Body of pancreas (tissue), 4 donors: ENCODE measurements around the gene ADD1.

Experiments used
- CTCF ChIP-seq, 7 experiments: fragments of 450-650 bp in 4 of 7; fragments of 200-600 bp in 3 of 7; sonication (generic) in 3 of 7; IDR thresholded peaks; one replicate each; pipeline ENCODE4 v1.5.1; 2016 to 2019; ENCODE audit warnings: antibody characterized with exemption in 7 of 7
- POLR2A ChIP-seq, 3 donors: fragments of 450-650 bp; IDR thresholded peaks; one replicate each; pipeline ENCODE4 v1.6.1; 2016; ENCODE audit warnings: antibody characterized with exemption in 3 of 3, mild to moderate bottlenecking in 2 of 3

GRCh38 chr4:2937986-2938385 lies 94.3 kb downstream of the ADD1 start:
- TF ChIP-seq CTCF (IDR thresholded peaks at IDR 0.05): no peak
- TF ChIP-seq POLR2A (IDR thresholded peaks at IDR 0.05): no peak
